A549 (cell line): ENCODE measurements around the gene TNPO3. TPM values are rescaled to one million over a fixed set of nuclear protein-coding genes. Genes with fewer than 3 reads are reported as not detected.

Experiments used
- ATAC-seq, 2 experiments: fragments of 200-7000 bp in 1 of 2; fragments of >200 bp in 1 of 2; cut with Nextera tagmentation in 1 of 2; cut with Tn5 transposase in 1 of 2; 3 replicates each; pipeline versions ENCODE4 v1.8.0 to v1.9.1; 2018 to 2020; ENCODE audit warnings: mild to moderate bottlenecking in 1 of 2, moderate library complexity in 1 of 2
- CTCF ChIA-PET: fragments of 300-600 bp; sonication (Branson Sonifier 250); formaldehyde crosslinking; extraction: SDS; loops from one replicate; lab custom pipeline; 2021; ENCODE audit warnings: antibody characterized with exemption, inconsistent platforms; lab: Yijun Ruan, JAX
- POLR2A ChIA-PET: fragments of 350-600 bp; formaldehyde crosslinking; extraction: SDS; loops from one replicate; lab custom pipeline; 2021; ENCODE audit warnings: antibody characterized with exemption, inconsistent platforms; lab: Yijun Ruan, JAX
- DNase-seq, 2 experiments: peaks; one replicate each; pipeline versions ENCODE4 v3.0.0 to v3.0.0-alpha.2; 2011 to 2016; ENCODE audit warnings: low read depth in 1 of 2, low spot score in 1 of 2
- FAIRE-seq: peaks from 2 replicates; lab custom pipeline; 2011; peaks lifted over from hg19 to GRCh38; lab: Jason Lieb, UNC
- H3K27ac ChIP-seq, 2 experiments: fragments of >200 bp; sonication (Bioruptor Twin); formaldehyde crosslinking; 3 replicates each; pipeline ENCODE4 v1.5.1; 2016 to 2017
- H3K4me1 ChIP-seq: fragments of >200 bp; sonication (Bioruptor Twin); formaldehyde crosslinking; 3 replicates; pipeline ENCODE4 v1.6.1; 2016
- H3K4me2 ChIP-seq: fragments of >200 bp; sonication (Bioruptor Twin); formaldehyde crosslinking; 3 replicates; pipeline ENCODE4 v1.6.1; 2016
- H3K4me3 ChIP-seq: fragments of >200 bp; sonication (Bioruptor Twin); formaldehyde crosslinking; 3 replicates; pipeline ENCODE4 v1.5.1; 2016
- H3K9me3 ChIP-seq: fragments of >200 bp; sonication (Bioruptor Twin); formaldehyde crosslinking; 3 replicates; pipeline ENCODE4 v1.6.1; 2016
- ATOH8 ChIP-seq: fragments of 250-450 bp; sonication (Bioruptor Pico); IDR thresholded peaks from 2 replicates; pipeline ENCODE4 v1.5.0; 2020; ENCODE audit warnings: low read depth, mild to moderate bottlenecking, moderate library complexity
- BHLHE40 ChIP-seq: IDR thresholded peaks from 2 replicates; pipeline ENCODE4 v1.6.1; 2012; ENCODE audit warnings: low read depth, low read length, inconsistent platforms
- CHD4 ChIP-seq: fragments of 200-600 bp; sonication (generic); IDR thresholded peaks from 2 replicates; pipeline ENCODE4 v1.6.1; 2016; ENCODE audit warnings: antibody characterized with exemption, mild to moderate bottlenecking, borderline replicate concordance
- EP300 ChIP-seq, 2 experiments: fragments of >200 bp; sonication (Bioruptor Twin); formaldehyde crosslinking; IDR thresholded peaks; 2 replicates in 1 of 2; 3 replicates in 1 of 2; pipeline ENCODE4 v1.6.1; 2016 to 2017
- GATA3 ChIP-seq: IDR thresholded peaks from 2 replicates; pipeline ENCODE4 v1.6.1; 2012; ENCODE audit warnings: borderline replicate concordance
- HDAC2 ChIP-seq: fragments of 200-600 bp; sonication (generic); IDR thresholded peaks from 2 replicates; pipeline ENCODE4 v1.6.1; 2016
- HEYL ChIP-seq: fragments of 250-450 bp; sonication (Bioruptor Pico); IDR thresholded peaks from 2 replicates; pipeline ENCODE4 v1.8.0; 2021; ENCODE audit warnings: mild to moderate bottlenecking, moderate library complexity
- HOXA7 ChIP-seq: fragments of 250-450 bp; sonication (Bioruptor Pico); IDR thresholded peaks from 2 replicates; pipeline ENCODE4 v1.5.0; 2020; ENCODE audit warnings: mild to moderate bottlenecking, moderate library complexity
- KDM1A ChIP-seq: fragments of 200-600 bp; sonication (generic); IDR thresholded peaks from 2 replicates; pipeline ENCODE4 v1.6.1; 2016; ENCODE audit warnings: low read depth, mild to moderate bottlenecking
- KDM5A ChIP-seq: fragments of 200-600 bp; sonication (generic); IDR thresholded peaks from 2 replicates; pipeline ENCODE4 v1.6.1; 2016; ENCODE audit warnings: antibody characterized with exemption, mild to moderate bottlenecking
- MAX ChIP-seq: IDR thresholded peaks from 2 replicates; pipeline ENCODE4 v1.6.1; 2012
- MAZ ChIP-seq: fragments of 150-350 bp; IDR thresholded peaks from 2 replicates; pipeline ENCODE4 v1.6.1; 2014; ENCODE audit warnings: antibody characterized with exemption, low read depth, low read length, borderline replicate concordance
- MYC ChIP-seq: IDR thresholded peaks from 2 replicates; pipeline ENCODE4 v1.6.1; 2012; ENCODE audit warnings: mild to moderate bottlenecking, inconsistent platforms, low read length, improper control_type of control experiment, borderline replicate concordance
- NR3C1 ChIP-seq: fragments of >200 bp; sonication (Bioruptor Twin); formaldehyde crosslinking; IDR thresholded peaks from 3 replicates; pipeline ENCODE4 v1.6.1; 2017
- PBX3 ChIP-seq: IDR thresholded peaks from 2 replicates; pipeline ENCODE4 v1.6.1; 2012
- POLR2A ChIP-seq: IDR thresholded peaks from 2 replicates; pipeline ENCODE4 v1.6.1; 2012; ENCODE audit warnings: mild to moderate bottlenecking, low read length
- POLR2AphosphoS2 ChIP-seq: conservative IDR thresholded peaks from 2 replicates; pipeline ENCODE4 v1.6.1; 2012; ENCODE audit warnings: low read length, improper control_type of control experiment, inconsistent platforms
- RAD21 ChIP-seq, 2 experiments: fragments of >200 bp in 1 of 2; sonication (Bioruptor Twin) in 1 of 2; formaldehyde crosslinking in 1 of 2; IDR thresholded peaks in 1 of 2; conservative IDR thresholded peaks in 1 of 2; 2 replicates in 1 of 2; 3 replicates in 1 of 2; pipeline ENCODE4 v1.6.1; 2012 to 2018; ENCODE audit warnings: inconsistent platforms in 1 of 2
- RARB ChIP-seq: fragments of 250-450 bp; sonication (Bioruptor Pico); IDR thresholded peaks from 2 replicates; pipeline ENCODE4 v1.8.0; 2021; ENCODE audit warnings: mild to moderate bottlenecking, moderate library complexity
- REST ChIP-seq: fragments of 200-600 bp; sonication (generic); IDR thresholded peaks from 2 replicates; pipeline ENCODE4 v1.6.1; 2016; ENCODE audit warnings: antibody characterized with exemption, mild to moderate bottlenecking, moderate library complexity
- RFX5 ChIP-seq: fragments of 450-650 bp; IDR thresholded peaks from 2 replicates; pipeline ENCODE4 v1.7.1; 2014; ENCODE audit warnings: antibody characterized with exemption, mild to moderate bottlenecking, moderate library complexity
- RNF2 ChIP-seq: fragments of 200-600 bp; sonication (generic); IDR thresholded peaks from 2 replicates; pipeline ENCODE4 v1.6.1; 2016; ENCODE audit warnings: low read depth, mild to moderate bottlenecking, antibody characterized with exemption, moderate library complexity, borderline replicate concordance
- TP53 ChIP-seq: fragments of 250-450 bp; sonication (Bioruptor Pico); IDR thresholded peaks from 2 replicates; pipeline ENCODE4 v1.5.0; 2021; ENCODE audit warnings: mild to moderate bottlenecking, moderate library complexity
- USF2 ChIP-seq: fragments of 450-650 bp; IDR thresholded peaks from 2 replicates; pipeline ENCODE4 v1.6.1; 2014; ENCODE audit warnings: antibody characterized with exemption
- WGBS: methylation state at CpG from one replicate; pipeline ENCODE4 v1.1.6; 2017; ENCODE audit errors: missing lambda C conversion rate; 5-methylcytosine and 5-hydroxymethylcytosine counted together
- polyA plus RNA-seq, 4 experiments: library from polyadenylated mRNA; depleted of rRNA in 3 of 4; stranded (reverse); fragments of >200 nt; fragmentation: RNase III in 1 of 4; extraction: RNeasy Plus Mini Kit Qiagen cat#74134 plus additional on column Dnase treatment in 1 of 4; gene quantifications; 2 replicates in 3 of 4; 3 replicates in 1 of 4; pipeline ENCODE4 v1.2.3, GENCODE V29; 2011 to 2017

Gene TNPO3
- polyA plus RNA-seq, 2 of the 4 experiments (the other 2 are of a cell fraction), result 43.2 to 66.9 TPM

- POLR2A ChIA-PET, result no interaction called here
- Histone ChIP-seq H3K9me3 (no peaks in the 10 kb centered on the region), H3K4me1 (no peaks in the 10 kb centered on the region), H3K4me3 (no peak overlapping the region), H3K27ac (no peak overlapping the region), H3K4me2 (no peak overlapping the region)
- TF ChIP-seq MAZ (no peak), ATOH8 (no peak), USF2 (no peak)
- CTCF ChIA-PET, result no interaction called here
- FAIRE-seq (no peak), ATAC-seq (no peak), DNase-seq (no peak)
Observed at GRCh38 chr7:128985660-128986059, 69.3 kb downstream of the TNPO3 start.

- POLR2A ChIA-PET, result no interaction called here
- no peak for TF ChIP-seq BHLHE40
- TF ChIP-seq HEYL (CRISPR knock-in tag), result no peak
- no peak for TF ChIP-seq HDAC2
- Histone ChIP-seq H3K4me3 (no peak overlapping the region), H3K4me1 (no peaks in the 10 kb centered on the region), H3K4me2 (no peak overlapping the region), H3K9me3 (no peaks in the 10 kb centered on the region), H3K27ac (no peak overlapping the region)
- CTCF ChIA-PET, result interaction anchor here (0.7 to 1.3 kb wide), 3 partner anchors 21 to 109 kb away, joined by 3 to 4 read pairs (median 3); no protein-coding TSS in a partner anchor
- FAIRE-seq (no peak), DNase-seq (no peak), ATAC-seq (no peak)
- WGBS, result 91% methylated on average over 2 of the region's 2 CpGs
Observed at GRCh38 chr7:128982105-128982504, 72.8 kb downstream of the TNPO3 start.

- Histone ChIP-seq H3K4me3 (no peak overlapping the region), H3K4me1 (0 out of 3 replicates have a peak, but pooled peaks cover 7% of the 10 kb centered on the region), H3K4me2 (no peak overlapping the region), H3K27ac (no peak overlapping the region), H3K9me3 (no peaks in the 10 kb centered on the region)
- WGBS, result 87% methylated on average over 7 of the region's 7 CpGs
- DNase-seq (peak in 1 of 2 experiments; percentile 22), ATAC-seq (peak; percentile 54; a peak in 3 of 6 replicates), FAIRE-seq (no peak)
- ChIA-PET POLR2A (no interaction called here), CTCF (interaction anchor here (0.9 to 2.1 kb wide), 2 partner anchors 24 to 117 kb away, joined by 4 to 6 read pairs; no protein-coding TSS in a partner anchor)
- TF ChIP-seq KDM5A (no peak), REST (no peak), KDM1A (no peak), TP53 (no peak), MYC (no peak), MAX (no peak), NR3C1 (no peak), POLR2AphosphoS2 (no peak), GATA3 (no peak), RAD21 (conservative IDR thresholded peaks at IDR 0.05 in 1 of 2, IDR thresholded peaks at IDR 0.05 in 1 of 2) (no peak), CHD4 (no peak), POLR2A (no peak), PBX3 (no peak), HOXA7 (no peak), RNF2 (no peak), EP300 (IDR thresholded peaks at IDR 0.05) (no peak), RFX5 (no peak), RARB (CRISPR knock-in tag) (no peak)
Observed at GRCh38 chr7:128974241-128974934, 80.5 kb downstream of the TNPO3 start.
